ENCODE results near the gene MNT. TPM values are rescaled to one million over a fixed set of nuclear protein-coding genes. Genes with fewer than 3 reads are reported as not detected.
A peak's percentile ranks its signal among the peaks of the same experiment; 100 is the strongest.

The MNT gene
- polyA plus RNA-seq, 6 donors from 2014 or later = 0.60 to 1.3 (median 0.90) TPM

DNA sequence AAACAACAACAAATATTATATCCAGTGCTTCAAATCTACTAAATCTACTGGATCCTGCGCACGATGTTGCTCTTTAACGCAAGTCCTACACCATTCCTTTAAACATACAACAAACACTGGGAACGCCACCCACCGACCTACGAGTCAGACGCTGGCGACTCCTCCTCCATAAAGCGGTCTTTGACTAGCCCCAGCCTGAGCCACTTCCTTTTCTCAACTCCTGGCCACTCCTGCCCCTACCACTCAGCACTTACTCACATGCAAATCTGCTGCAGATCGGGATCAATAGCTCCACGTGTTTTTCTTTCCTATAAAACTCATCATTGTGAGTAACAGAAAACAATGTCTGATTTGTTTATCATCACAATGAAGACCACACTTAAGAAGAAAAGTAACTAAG is 32.8 kb upstream of the MNT start:
- no peak overlapping the region for H3K4me3 Mint-ChIP-seq
- H3K27ac Mint-ChIP-seq = peak overlapping the region in 2 of 6 donors; percentile 42 to 74
- DNase-seq = no peak
- H3K9me3 Mint-ChIP-seq = no peaks in the 10 kb centered on the region
- H3K36me3 Mint-ChIP-seq = peaks cover 8 to 16% of the 10 kb centered on the region in 2 donors
- H3K27me3 Mint-ChIP-seq = no peaks in the 10 kb centered on the region
- no peak for ATAC-seq (ENCODE audit: low read depth in 2 of 2)
- H3K4me1 Mint-ChIP-seq = peaks cover 4 to 5% (median 5%) of the 10 kb centered on the region in 3 donors

DNA sequence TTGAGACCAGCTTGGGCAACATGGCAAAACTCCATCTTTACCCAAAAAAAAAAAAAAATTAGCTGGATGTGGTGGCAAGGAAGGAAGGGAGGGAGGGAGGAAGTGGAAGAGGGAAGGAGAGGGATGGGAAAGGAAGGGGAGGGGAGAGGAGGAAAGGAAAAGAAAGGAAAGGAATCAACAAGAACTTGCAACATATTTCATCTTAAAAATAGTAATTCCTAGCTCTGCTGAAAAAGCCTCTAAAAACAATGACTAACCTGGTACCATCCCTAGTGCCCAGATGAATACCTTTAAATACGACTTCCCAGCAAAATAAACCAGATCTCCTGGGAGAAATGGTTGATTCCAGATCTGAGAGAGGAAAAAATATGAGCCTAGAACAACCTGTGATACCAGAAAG is 27.1 kb upstream of the MNT start:
- peaks cover 0 to 9% (median 3%) of the 10 kb centered on the region in 3 donors for H3K4me1 Mint-ChIP-seq
- H3K4me3 Mint-ChIP-seq = peak overlapping the region in 1 of 8 donors; percentile 52
- DNase-seq (no peak), ATAC-seq (ENCODE audit: low read depth in 2 of 2) (no peak)
- no peaks in the 10 kb centered on the region for H3K27me3 Mint-ChIP-seq
- peak overlapping the region in 2 of 6 donors; percentile 42 to 81 for H3K27ac Mint-ChIP-seq
- no peaks in the 10 kb centered on the region for H3K9me3 Mint-ChIP-seq
- peaks cover 6 to 14% of the 10 kb centered on the region in 2 donors for H3K36me3 Mint-ChIP-seq

DNA sequence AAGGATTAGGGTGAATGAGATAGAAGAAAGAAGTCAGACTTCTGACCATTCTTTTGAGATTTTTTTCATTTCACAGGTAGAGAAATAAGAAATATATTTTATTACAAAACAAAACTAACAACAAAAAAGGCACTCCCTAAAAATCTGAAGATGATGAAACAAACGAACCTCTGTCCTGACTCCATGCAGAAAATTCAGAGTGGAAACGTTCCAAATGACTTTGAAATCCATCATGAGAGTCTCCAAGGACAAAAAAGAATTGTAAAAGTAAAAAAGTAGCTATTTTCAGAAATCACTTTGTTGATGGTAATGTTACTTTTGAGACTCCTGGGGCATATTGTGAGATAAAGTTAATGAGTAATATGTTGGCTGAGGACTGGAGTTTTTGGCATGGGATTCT is 26.4 kb upstream of the MNT start:
- H3K27ac Mint-ChIP-seq = peak overlapping the region in 1 of 6 donors; percentile 42
- peaks cover 0 to 10% of the 10 kb centered on the region in 2 donors for H3K36me3 Mint-ChIP-seq
- no peaks in the 10 kb centered on the region for H3K27me3 Mint-ChIP-seq
- H3K4me3 Mint-ChIP-seq = no peak overlapping the region
- ATAC-seq (ENCODE audit: low read depth in 2 of 2) (no peak), DNase-seq (no peak)
- no peaks in the 10 kb centered on the region for H3K9me3 Mint-ChIP-seq
- peaks cover 0 to 7% (median 0%) of the 10 kb centered on the region in 3 donors for H3K4me1 Mint-ChIP-seq

DNA sequence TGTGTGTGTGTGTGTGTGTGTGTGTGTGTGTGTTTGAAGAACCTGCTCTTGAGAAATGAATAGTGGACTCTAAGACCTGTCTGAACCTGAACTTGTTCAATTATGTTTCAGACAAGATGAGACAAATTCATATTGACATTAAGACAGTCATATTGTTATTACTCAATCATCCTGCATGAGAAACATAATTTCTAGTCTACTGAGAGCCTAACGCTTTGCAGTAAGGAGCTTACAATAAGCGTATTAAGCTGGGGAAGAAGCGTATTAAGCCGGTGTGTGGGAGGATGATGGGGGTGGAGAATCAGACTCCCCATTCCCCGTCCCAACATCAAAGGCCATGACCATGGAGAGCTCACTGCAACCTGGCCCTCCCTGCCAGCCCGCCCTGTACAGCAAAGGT is 22.4 kb upstream of the MNT start:
- no peak overlapping the region for H3K27ac Mint-ChIP-seq
- peaks cover 0 to 7% (median 2%) of the 10 kb centered on the region in 3 donors for H3K4me1 Mint-ChIP-seq
- DNase-seq = no peak
- no peaks in the 10 kb centered on the region for H3K27me3 Mint-ChIP-seq
- H3K36me3 Mint-ChIP-seq = peaks cover 0 to 19% of the 10 kb centered on the region in 2 donors
- no peaks in the 10 kb centered on the region for H3K9me3 Mint-ChIP-seq
- ATAC-seq (ENCODE audit: low read depth in 2 of 2) = no peak
- H3K4me3 Mint-ChIP-seq = no peak overlapping the region

DNA sequence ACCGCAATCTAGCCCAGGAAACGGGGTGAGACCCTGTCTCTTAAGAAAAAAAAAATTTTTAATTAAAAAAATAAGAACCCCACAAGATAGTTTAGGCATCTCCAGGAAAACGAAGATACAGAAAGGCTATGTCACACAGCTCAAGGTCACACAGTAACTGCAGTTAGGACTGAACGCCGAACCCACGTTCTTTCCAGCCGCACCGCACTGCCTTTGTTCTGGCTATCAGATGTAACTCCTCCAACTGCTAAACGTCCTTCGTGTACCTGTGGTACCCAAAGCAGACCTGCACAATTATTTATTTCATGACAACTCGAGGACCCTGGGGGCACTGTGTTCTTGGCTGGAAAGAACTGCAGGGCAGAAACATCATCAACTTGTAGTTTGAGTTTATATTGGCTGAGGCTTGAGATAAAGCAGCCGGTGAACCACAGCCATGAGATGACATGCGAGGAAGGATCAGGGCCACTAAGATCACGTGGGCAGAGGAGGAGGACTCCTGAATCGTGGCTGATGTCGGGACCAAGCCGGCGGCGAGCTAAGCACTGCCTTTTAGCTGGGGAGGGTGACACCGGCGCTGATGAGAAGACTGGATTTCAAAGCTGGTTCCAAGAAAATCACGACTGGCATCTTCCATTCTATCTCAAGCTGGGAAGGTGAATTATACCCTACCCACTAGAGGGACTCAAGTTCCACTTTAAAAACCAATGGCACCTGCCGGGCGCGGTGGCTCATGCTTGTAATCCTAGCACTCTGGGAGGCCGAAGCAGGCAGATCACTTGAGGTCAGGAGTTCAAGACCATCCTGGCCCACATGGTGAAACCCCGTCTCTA is 20.7 kb upstream of the MNT start:
- H3K27ac Mint-ChIP-seq = peak overlapping the region in 2 of 6 donors; percentile 65 to 67

DNA sequence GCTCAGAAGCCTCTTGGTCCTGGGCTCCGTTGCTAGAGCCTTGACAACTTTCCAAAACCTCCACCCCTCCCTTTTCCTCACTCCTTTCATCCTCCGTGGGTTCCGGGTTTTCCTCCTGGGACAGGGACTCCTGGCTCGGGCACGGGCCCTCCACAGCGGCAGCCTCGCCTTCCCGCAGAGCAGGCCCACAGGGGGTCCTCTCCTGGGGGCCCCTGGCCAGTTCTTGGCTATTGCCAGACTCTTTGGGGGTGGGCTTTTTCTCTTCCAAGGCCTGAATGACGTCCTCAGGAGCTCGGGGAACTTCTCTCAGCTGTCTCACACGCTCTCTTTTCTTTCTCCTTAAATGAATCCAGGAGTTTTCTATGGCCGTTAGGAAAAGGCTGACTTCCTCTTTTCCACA is 19.3 kb upstream of the MNT start:
- Mint-ChIP-seq H3K27me3 (no peaks in the 10 kb centered on the region), H3K27ac (peak overlapping the region in 1 of 6 donors; percentile 60), H3K36me3 (peaks cover 0 to 11% of the 10 kb centered on the region in 2 donors), H3K4me1 (peaks cover 0 to 2% (median 0%) of the 10 kb centered on the region in 3 donors), H3K4me3 (no peak overlapping the region), H3K9me3 (no peaks in the 10 kb centered on the region)
- ATAC-seq (ENCODE audit: low read depth in 2 of 2) (no peak), DNase-seq (no peak)

More for the DNA sequence above, 20.7 kb upstream of the MNT start:
- ATAC-seq (ENCODE audit: low read depth in 2 of 2) (no peak), DNase-seq (no peak)
- Mint-ChIP-seq H3K4me1 (peaks cover 0 to 2% (median 0%) of the 10 kb centered on the region in 3 donors), H3K27me3 (no peaks in the 10 kb centered on the region), H3K9me3 (no peaks in the 10 kb centered on the region), H3K36me3 (peaks cover 0 to 19% of the 10 kb centered on the region in 2 donors), H3K4me3 (no peak overlapping the region)

DNA sequence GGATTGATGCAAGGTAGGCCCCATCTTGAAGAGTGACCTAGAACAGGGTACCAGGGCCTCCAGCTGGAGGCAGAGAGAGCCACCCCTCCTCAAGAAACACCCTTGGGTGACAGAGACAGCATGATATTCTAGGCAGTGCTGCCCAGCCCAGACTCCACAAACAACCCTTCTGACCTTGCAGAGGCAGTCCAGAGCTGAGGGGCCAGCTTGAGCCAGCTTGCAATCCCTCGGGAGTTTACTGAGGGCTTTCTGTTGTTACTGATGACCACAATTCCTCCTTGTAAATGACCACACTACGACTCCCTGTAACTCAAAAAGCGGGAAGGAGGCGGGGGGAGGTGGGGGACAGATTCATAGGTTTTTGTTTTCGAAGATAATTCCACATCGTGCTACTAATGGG is 18.6 kb upstream of the MNT start:
- Mint-ChIP-seq H3K4me3 (no peak overlapping the region), H3K36me3 (peaks cover 0 to 9% of the 10 kb centered on the region in 2 donors), H3K27ac (no peak overlapping the region), H3K9me3 (no peaks in the 10 kb centered on the region), H3K4me1 (peaks cover 0 to 2% (median 0%) of the 10 kb centered on the region in 3 donors), H3K27me3 (no peaks in the 10 kb centered on the region)
- ATAC-seq (ENCODE audit: low read depth in 2 of 2) = no peak
- DNase-seq = no peak

DNA sequence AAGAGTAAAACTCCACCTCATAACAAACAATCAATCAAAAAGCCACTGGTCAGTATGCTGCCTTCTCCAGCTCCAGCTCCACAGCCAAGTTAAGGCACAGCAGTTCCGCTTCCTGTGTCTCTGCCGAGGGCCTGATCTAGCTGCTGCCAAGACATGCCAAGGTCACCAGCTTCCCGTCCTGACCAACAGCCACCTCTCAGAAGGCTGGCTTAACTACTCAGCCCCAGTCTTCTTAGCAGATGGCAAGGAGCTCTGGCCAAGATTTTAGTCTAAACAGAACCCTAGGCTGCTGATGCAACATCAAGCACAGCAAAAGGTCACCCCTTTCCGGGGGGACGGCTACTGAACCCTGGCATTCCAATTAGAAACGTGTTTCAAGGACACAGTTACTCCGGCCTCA is 17.7 kb upstream of the MNT start:
- DNase-seq (no peak), ATAC-seq (ENCODE audit: low read depth in 2 of 2) (no peak)
- Mint-ChIP-seq H3K9me3 (no peaks in the 10 kb centered on the region), H3K4me3 (no peak overlapping the region), H3K36me3 (peaks cover 0 to 9% of the 10 kb centered on the region in 2 donors), H3K4me1 (peaks cover 0 to 6% (median 0%) of the 10 kb centered on the region in 3 donors), H3K27me3 (no peaks in the 10 kb centered on the region), H3K27ac (peak overlapping the region in 2 of 6 donors; percentile 41 to 76)

DNA sequence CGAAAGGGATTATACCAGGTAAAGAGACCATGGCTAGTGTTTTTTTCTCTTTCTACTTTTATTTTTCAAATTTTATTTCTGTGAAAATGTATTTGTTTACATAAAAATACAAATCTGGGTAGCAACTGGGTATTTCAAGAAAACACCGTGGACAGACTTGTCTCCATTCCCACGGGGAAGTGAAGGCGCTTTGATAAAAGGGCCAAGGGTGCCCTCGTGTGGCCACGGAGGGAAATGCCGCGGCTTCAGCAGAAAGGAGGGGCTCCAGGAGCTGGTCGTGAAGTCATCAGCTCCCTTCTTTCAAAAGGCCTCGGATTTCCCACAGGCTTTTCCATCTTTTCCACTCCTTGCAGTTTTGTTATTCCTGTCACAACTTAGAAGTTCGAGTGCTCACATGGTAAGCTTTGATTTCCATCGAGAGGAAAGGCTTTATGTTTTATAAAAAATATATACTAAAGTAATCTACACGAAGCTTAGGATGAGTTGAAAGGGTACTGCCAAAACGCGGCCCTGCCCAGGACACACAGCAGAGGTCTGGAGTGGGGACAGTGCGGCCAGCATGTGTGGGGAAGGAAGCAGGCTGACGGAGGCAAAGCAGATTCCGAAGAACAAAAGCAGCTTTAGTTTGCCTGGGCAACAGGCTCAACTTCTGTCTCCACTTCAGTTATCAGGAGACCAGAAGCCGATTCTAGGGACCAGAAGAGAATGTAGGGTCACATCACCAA is 15.3 kb upstream of the MNT start:
- Mint-ChIP-seq H3K36me3 (peaks cover 0 to 9% of the 10 kb centered on the region in 2 donors), H3K4me3 (no peak overlapping the region), H3K27ac (peak overlapping the region in 3 of 6 donors; percentile 52 to 92 (median 70)), H3K4me1 (peaks cover 0 to 5% (median 0%) of the 10 kb centered on the region in 3 donors), H3K9me3 (no peaks in the 10 kb centered on the region), H3K27me3 (no peaks in the 10 kb centered on the region)
- DNase-seq (peak; percentile 82), ATAC-seq (ENCODE audit: low read depth in 2 of 2) (peak; percentile 85 to 90)

DNA sequence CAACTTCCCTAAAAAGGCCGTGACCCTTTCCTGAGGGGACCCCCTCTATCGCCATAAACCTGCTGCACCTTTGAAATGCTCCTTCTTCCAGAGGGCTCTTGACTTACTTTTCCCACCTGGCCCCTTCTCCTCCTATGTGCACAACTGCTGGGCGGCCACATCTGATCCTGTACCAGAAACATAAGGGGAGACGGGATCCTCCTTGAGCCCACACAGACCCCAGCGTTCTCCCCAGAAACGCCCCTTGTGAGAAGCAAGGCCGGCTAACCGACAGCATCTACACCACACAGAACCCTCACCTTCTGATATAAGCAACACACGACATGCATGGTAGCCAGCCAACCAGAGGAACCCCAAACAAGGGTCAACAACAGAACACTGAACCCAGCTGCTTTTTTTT is 14.2 kb upstream of the MNT start:
- Mint-ChIP-seq H3K36me3 (peaks cover 2 to 7% of the 10 kb centered on the region in 2 donors), H3K27ac (no peak overlapping the region), H3K9me3 (no peaks in the 10 kb centered on the region), H3K27me3 (no peaks in the 10 kb centered on the region), H3K4me3 (no peak overlapping the region), H3K4me1 (peaks cover 0 to 5% (median 0%) of the 10 kb centered on the region in 3 donors)
- DNase-seq (no peak), ATAC-seq (ENCODE audit: low read depth in 2 of 2) (no peak)

DNA sequence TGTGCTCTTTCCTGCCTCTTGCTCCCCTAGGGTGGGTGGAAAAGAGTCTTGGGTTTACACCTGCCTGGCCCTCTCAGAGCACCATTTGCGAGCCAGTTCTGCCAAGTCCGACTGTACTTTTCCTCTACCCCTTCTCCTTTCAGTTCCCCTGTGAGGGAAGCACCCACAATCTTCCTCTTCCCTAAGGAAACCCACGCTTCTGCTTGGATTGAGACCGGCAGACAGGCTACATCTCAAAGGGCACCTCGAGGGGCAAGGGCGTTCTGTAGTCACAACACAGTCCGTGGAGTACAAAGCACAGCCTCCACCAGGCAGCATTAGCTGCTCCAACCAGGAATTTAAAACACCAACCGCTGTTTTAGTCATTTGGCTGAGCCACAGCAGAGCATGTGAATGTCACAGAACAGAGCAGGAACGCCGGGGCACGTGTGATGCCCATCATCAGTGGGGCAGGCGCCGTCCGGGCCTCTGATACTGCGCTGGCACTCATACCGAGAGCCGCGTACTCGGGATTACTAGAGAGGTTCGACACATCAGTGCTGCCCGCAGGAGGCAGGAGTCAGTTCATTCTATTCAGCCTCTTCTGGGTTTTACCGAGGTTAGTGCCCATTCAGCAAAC is 13.7 kb upstream of the MNT start:
- peaks cover 0 to 7% of the 10 kb centered on the region in 2 donors for H3K36me3 Mint-ChIP-seq
- ATAC-seq (ENCODE audit: low read depth in 2 of 2) = no peak
- no peaks in the 10 kb centered on the region for H3K9me3 Mint-ChIP-seq
- no peak for DNase-seq
- no peaks in the 10 kb centered on the region for H3K27me3 Mint-ChIP-seq
- H3K4me1 Mint-ChIP-seq = peaks cover 0 to 5% (median 0%) of the 10 kb centered on the region in 3 donors
- peak overlapping the region in 1 of 6 donors; percentile 44 for H3K27ac Mint-ChIP-seq
- peak overlapping the region in 1 of 8 donors; percentile 52 for H3K4me3 Mint-ChIP-seq

DNA sequence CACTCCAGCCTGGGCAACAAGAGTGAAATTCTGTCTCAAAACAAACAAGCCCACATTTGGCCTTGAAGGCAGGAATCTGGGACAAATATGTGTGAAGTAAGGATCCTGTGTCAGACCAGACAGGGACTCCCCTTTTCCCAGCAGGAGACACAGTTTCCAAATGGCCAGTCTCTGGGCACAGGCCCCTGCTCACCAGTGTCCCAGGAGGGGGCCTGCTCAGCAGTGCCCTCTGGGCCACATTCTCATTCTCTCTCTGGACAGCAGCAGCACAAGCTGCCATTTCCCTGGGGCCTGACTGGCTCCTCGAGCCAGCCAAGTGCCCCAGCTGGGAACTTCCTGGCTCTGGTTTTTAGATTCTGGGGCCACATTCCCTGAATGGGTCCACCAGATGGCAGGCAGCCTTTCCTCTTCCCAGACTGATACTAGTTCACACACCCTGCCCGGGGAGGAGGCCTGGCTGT is 11.7 kb upstream of the MNT start:
- H3K27me3 Mint-ChIP-seq = no peaks in the 10 kb centered on the region
- ATAC-seq (ENCODE audit: low read depth in 2 of 2) (no peak), DNase-seq (no peak)
- H3K27ac Mint-ChIP-seq = peak overlapping the region in 1 of 6 donors; percentile 28
- H3K4me1 Mint-ChIP-seq = peaks cover 0 to 5% (median 0%) of the 10 kb centered on the region in 3 donors
- peaks cover 0 to 7% of the 10 kb centered on the region in 2 donors for H3K36me3 Mint-ChIP-seq
- no peaks in the 10 kb centered on the region for H3K9me3 Mint-ChIP-seq
- no peak overlapping the region for H3K4me3 Mint-ChIP-seq

DNA sequence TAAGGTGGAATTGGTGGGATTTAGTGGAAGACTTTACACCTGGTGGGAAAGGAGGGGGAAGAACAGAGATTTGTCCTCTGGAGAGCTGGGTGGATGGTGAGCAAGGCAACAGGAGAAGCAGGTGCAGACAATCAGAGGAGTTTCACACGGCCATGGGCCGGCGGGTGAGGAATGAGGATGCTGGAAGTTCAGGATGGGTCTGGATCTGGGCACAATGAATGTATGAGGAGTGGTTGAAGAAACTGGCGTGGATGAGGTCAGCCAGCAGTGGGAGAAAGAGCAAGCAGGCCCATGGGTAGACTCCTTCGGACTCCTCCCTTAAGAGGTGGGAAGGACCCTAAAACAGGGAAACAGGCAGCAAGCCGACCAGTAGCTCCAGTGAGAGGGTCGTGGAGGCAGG is 10.1 kb upstream of the MNT start:
- ATAC-seq (ENCODE audit: low read depth in 2 of 2) = no peak
- Mint-ChIP-seq H3K27me3 (no peaks in the 10 kb centered on the region), H3K4me1 (peaks cover 0 to 5% (median 0%) of the 10 kb centered on the region in 3 donors), H3K9me3 (no peaks in the 10 kb centered on the region), H3K36me3 (peaks cover 0 to 7% of the 10 kb centered on the region in 2 donors), H3K4me3 (peak overlapping the region in 1 of 8 donors; percentile 73), H3K27ac (peak overlapping the region in 1 of 6 donors; percentile 82)
- DNase-seq = no peak
